SU-DHL-6 (cell line): ENCODE measurements around the gene IDH3G.

Experiments
- H2AFZ ChIP-seq: fragments of 200-600 bp; sonication (generic); 2 replicates; pipeline ENCODE4 v1.6.1; 2014; ENCODE audit warnings: low read depth, mild to moderate bottlenecking, moderate library complexity, mixed read lengths, antibody characterized with exemption, low read length; ENCODE audit not compliant: severe bottlenecking
- H3F3A ChIP-seq: fragments of 200-600 bp; shearing (Covaris generic); 2 replicates; pipeline ENCODE4 v1.6.0; 2016; ENCODE audit warnings: antibody characterized with exemption, mild to moderate bottlenecking; ENCODE audit not compliant: insufficient read depth
- H3K27ac ChIP-seq: fragments of 200-600 bp; sonication (generic); 2 replicates; pipeline ENCODE4 v1.5.1; 2016; ENCODE audit warnings: low read depth, mild to moderate bottlenecking, low read length, moderate library complexity, mixed read lengths
- H3K27me3 ChIP-seq: fragments of 200-600 bp; sonication (generic), shearing (Covaris generic); 2 replicates; pipeline ENCODE4 v1.6.0; 2014; ENCODE audit warnings: mild to moderate bottlenecking, low read length
- H3K36me3 ChIP-seq: fragments of 200-600 bp; sonication (generic); 2 replicates; pipeline ENCODE4 v1.6.1; 2014; ENCODE audit warnings: mild to moderate bottlenecking, low read length, mixed read lengths
- H3K4me2 ChIP-seq: fragments of 300-600, 200-600 bp; shearing (Covaris generic), sonication (generic); 2 replicates; pipeline ENCODE4 v1.6.0; 2014; ENCODE audit warnings: low read length, low read depth, mild to moderate bottlenecking; ENCODE audit not compliant: poor library complexity, severe bottlenecking
- H3K4me3 ChIP-seq: fragments of 200-600 bp; sonication (generic); 2 replicates; pipeline ENCODE4 v1.5.1; 2014; ENCODE audit warnings: antibody characterized with exemption, low read length, mild to moderate bottlenecking, mixed read lengths; ENCODE audit not compliant: insufficient read depth, poor library complexity, severe bottlenecking
- H3K79me2 ChIP-seq: fragments of 200-600 bp; sonication (generic); 2 replicates; pipeline ENCODE4 v1.6.1; 2014; ENCODE audit warnings: mild to moderate bottlenecking, low read length, moderate library complexity; ENCODE audit not compliant: insufficient read depth
- H3K9ac ChIP-seq: fragments of 200-600 bp; sonication (generic); 2 replicates; pipeline ENCODE4 v1.7.0; 2014; ENCODE audit warnings: mild to moderate bottlenecking, low read length
- H3K9me2 ChIP-seq: fragments of 200-600 bp; sonication (generic); replicated peaks from 2 replicates; pipeline ENCODE4 v1.6.1; 2014; ENCODE audit warnings: low read length; ENCODE audit not compliant: insufficient read depth
- H3K9me3 ChIP-seq: fragments of 200-600 bp; sonication (generic); 2 replicates; pipeline ENCODE4 v1.6.1; 2014; ENCODE audit warnings: low read length, mixed read lengths; ENCODE audit not compliant: insufficient read depth
- H4K20me1 ChIP-seq: fragments of 200-600 bp; sonication (generic); 2 replicates; pipeline ENCODE4 v1.6.1; 2014; ENCODE audit warnings: low read depth, mild to moderate bottlenecking, antibody characterized with exemption, low read length, moderate library complexity, mixed read lengths
- CTCF ChIP-seq: fragments of 200-600 bp; sonication (generic); IDR thresholded peaks from one replicate; pipeline ENCODE4 v1.5.1; 2017; ENCODE audit warnings: antibody characterized with exemption, mild to moderate bottlenecking, low read length, moderate library complexity; ENCODE audit not compliant: insufficient read depth, poor library complexity, severe bottlenecking
- EZH2phosphoT487 ChIP-seq: fragments of 200-600 bp; sonication (generic), shearing (Covaris generic); conservative IDR thresholded peaks from 2 replicates; pipeline ENCODE4 v1.6.1; 2018; ENCODE audit warnings: mild to moderate bottlenecking, antibody characterized with exemption, low read length, moderate library complexity, mixed read lengths

IDH3G gene

GRCh38 chrX:153805436-153805835 lies 11.3 kb upstream of the IDH3G start:
- no peaks in the 10 kb centered on the region for H3K9me3 ChIP-seq
- no peaks in the 10 kb centered on the region for H4K20me1 ChIP-seq
- no peak for TF ChIP-seq EZH2phosphoT487
- no peak for TF ChIP-seq CTCF

GRCh38 chrX:153804621-153805020 lies 10.4 kb upstream of the IDH3G start:
- Histone ChIP-seq H3K4me2 (no peak overlapping the region), H3K9me2 (no peaks in the 10 kb centered on the region), H3K4me3 (no peak overlapping the region), H3K79me2 (no peaks in the 10 kb centered on the region), H3K9ac (no peak overlapping the region), H2AFZ (no peak overlapping the region), H3F3A (no peaks in the 10 kb centered on the region), H3K27ac (no peak overlapping the region), H3K9me3 (no peaks in the 10 kb centered on the region), H3K27me3 (no peaks in the 10 kb centered on the region), H4K20me1 (no peaks in the 10 kb centered on the region), H3K36me3 (no peaks in the 10 kb centered on the region)
- TF ChIP-seq EZH2phosphoT487 (no peak), CTCF (no peak)

More at GRCh38 chrX:153805436-153805835, 11.3 kb upstream of the IDH3G start:
- Histone ChIP-seq H3F3A (no peaks in the 10 kb centered on the region), H3K27ac (no peak overlapping the region), H3K4me3 (no peak overlapping the region), H3K9ac (no peak overlapping the region), H3K4me2 (no peak overlapping the region), H2AFZ (no peak overlapping the region), H3K27me3 (no peaks in the 10 kb centered on the region), H3K9me2 (no peaks in the 10 kb centered on the region), H3K36me3 (no peaks in the 10 kb centered on the region), H3K79me2 (no peaks in the 10 kb centered on the region)

GRCh38 chrX:153804100-153804595 lies 10.0 kb upstream of the IDH3G start:
- Histone ChIP-seq H3K4me3 (no peak overlapping the region), H3K9me3 (no peaks in the 10 kb centered on the region), H3K4me2 (no peak overlapping the region), H3K79me2 (no peaks in the 10 kb centered on the region), H3K27ac (no peak overlapping the region), H3K9me2 (no peaks in the 10 kb centered on the region), H3K9ac (no peak overlapping the region), H3F3A (no peaks in the 10 kb centered on the region), H3K27me3 (no peaks in the 10 kb centered on the region), H4K20me1 (no peaks in the 10 kb centered on the region), H3K36me3 (no peaks in the 10 kb centered on the region), H2AFZ (no peak overlapping the region)
- TF ChIP-seq EZH2phosphoT487 = no peak
- no peak for TF ChIP-seq CTCF
